GM12873 (cell line): ENCODE measurements around the gene LTA.

ENCODE experiments used
- CTCF ChIP-seq: IDR thresholded peaks from 2 replicates; pipeline ENCODE4 v1.5.1; 2012; ENCODE audit warnings: low read depth, mild to moderate bottlenecking, moderate library complexity, low read length, control low read depth; ENCODE audit not compliant: insufficient read depth; ENCODE audit errors: missing control alignments

LTA gene

GRCh38 chr6:31580807-31581433, 8.8 kb downstream of the LTA start:
- TF ChIP-seq CTCF = peak; percentile 98

- TF ChIP-seq CTCF = no peak
Measured at GRCh38 chr6:31581434-31582229, 9.5 kb downstream of the LTA start.

GRCh38 chr6:31582230-31582643, 10.1 kb downstream of the LTA start, which contains the start of gene LTB:
Gene LTB, minus strand, starts transcription at chr6:31582424. Its CDS starts 7 bp downstream, at chr6:31582417.
- no peak for TF ChIP-seq CTCF

GRCh38 chr6:31585491-31585890, 13.4 kb downstream of the LTA start:
- TF ChIP-seq CTCF = peak; percentile 79

GRCh38 chr6:31586008-31586407, 13.9 kb downstream of the LTA start, which contains the start of gene LST1:
Gene LST1, plus strand, starts transcription at chr6:31586277. Its CDS starts 1,023 bp downstream, at chr6:31587300.
- TF ChIP-seq CTCF = no peak

- TF ChIP-seq CTCF = no peak
Measured at GRCh38 chr6:31586599-31587281, 14.7 kb downstream of the LTA start.
